C4-2B (cell line): ENCODE data around the gene LGALS9.

Experiments used
- ZFX ChIP-seq: fragments of 450-650 bp; IDR thresholded peaks from 2 replicates; pipeline ENCODE4 v1.6.1; 2017
- TF ChIP-seq, protein P1 (sequence below): fragments of 450-650 bp; conservative IDR thresholded peaks from 2 replicates; pipeline ENCODE4 v1.5.1; 2017; ENCODE audit warnings: mild to moderate bottlenecking

DNA sequence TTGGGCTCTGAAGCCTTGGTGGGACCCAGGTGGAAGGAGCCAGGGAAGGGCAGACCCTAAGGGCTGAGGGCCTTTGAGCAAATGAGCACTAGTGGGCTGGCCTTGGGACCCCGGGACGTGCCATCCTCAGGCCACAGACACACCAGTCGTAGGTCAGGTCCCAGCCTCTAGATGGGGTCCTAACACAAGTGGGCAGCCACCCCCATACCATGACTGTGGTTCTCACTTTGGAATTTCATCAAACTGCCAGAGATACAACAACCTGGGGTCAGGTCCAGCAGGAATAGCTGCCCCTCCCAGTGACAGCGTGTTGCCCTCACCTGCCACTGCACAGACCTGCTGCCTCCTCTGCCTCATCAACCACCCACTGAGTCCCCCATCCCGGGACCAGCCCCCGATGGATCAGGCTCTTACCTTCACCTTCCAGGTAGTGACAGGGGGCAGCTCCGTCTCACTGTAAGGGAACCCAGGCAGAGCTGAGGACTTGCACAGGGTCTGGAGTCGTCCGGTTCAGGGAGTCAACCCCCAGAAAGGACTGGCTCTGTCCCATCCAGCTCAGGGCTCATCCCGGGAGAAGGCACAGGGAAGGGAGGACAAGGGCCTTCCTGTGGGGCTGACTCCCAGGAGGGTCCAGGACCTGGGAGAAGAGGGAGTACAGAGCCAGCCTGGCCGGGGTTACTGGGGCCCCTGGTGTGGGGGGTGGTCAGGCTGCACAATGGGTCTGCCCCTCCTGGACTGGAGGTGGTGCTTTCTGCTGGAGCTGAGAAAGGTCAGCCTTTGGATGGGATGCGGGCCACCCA, 40.0 kb downstream of the LGALS9 start:
- TF ChIP-seq, protein P1, sequence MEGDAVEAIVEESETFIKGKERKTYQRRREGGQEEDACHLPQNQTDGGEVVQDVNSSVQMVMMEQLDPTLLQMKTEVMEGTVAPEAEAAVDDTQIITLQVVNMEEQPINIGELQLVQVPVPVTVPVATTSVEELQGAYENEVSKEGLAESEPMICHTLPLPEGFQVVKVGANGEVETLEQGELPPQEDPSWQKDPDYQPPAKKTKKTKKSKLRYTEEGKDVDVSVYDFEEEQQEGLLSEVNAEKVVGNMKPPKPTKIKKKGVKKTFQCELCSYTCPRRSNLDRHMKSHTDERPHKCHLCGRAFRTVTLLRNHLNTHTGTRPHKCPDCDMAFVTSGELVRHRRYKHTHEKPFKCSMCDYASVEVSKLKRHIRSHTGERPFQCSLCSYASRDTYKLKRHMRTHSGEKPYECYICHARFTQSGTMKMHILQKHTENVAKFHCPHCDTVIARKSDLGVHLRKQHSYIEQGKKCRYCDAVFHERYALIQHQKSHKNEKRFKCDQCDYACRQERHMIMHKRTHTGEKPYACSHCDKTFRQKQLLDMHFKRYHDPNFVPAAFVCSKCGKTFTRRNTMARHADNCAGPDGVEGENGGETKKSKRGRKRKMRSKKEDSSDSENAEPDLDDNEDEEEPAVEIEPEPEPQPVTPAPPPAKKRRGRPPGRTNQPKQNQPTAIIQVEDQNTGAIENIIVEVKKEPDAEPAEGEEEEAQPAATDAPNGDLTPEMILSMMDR = no peak
- no peak for TF ChIP-seq ZFX
